ENCODE measurements around the gene P3R3URF.
A peak's percentile ranks its signal among the peaks of the same experiment; 100 is the strongest.

The P3R3URF gene

GRCh38 chr1:46172321-46172720 lies 4.0 kb downstream of the P3R3URF start:
- no peak for DNase-seq (ENCODE audit: low read depth, low spot score)

DNA sequence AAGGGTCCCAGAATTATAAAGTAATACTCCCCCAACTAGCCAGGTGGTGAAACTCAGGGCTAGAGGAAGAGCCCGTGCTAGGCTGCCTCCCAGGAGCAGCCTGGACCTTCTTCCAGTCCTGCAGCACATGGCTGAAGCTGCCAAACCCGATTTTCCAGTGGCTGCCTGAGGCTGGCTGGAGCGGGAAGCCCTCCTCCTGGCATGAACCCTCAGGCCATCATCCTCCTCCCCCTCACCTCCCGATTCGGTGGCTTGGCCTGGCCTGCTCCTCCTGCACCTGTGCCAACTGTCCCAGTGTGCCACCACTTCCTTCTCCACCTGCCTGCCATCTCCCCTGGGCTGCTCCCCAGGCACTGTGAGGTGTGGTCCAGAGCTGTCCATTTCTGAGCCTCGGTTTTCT lies 4.4 kb downstream of the P3R3URF start:
- no peak for DNase-seq (ENCODE audit: low read depth, low spot score)

DNA sequence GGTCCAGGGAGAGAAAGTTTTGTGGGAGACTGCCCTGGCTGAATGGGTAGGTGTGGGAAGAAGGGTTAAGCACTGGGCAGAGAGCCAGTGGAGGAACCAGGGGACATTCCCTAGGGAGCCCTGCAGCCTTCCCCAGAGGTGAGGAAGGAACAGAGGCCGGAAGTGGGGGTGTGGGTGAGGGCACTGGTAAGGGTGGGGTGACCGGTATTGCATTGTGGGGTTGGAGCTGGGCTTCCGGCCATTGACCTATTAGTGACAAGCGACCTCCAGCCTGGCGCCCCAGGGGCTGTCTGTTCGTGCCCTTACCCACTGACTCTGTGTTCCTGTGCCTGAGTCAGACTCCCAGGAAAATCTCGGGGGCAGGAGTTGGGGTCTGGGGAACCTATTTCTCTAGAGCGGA lies 4.9 kb downstream of the P3R3URF start:
- DNase-seq (ENCODE audit: low read depth, low spot score), result no peak

DNA sequence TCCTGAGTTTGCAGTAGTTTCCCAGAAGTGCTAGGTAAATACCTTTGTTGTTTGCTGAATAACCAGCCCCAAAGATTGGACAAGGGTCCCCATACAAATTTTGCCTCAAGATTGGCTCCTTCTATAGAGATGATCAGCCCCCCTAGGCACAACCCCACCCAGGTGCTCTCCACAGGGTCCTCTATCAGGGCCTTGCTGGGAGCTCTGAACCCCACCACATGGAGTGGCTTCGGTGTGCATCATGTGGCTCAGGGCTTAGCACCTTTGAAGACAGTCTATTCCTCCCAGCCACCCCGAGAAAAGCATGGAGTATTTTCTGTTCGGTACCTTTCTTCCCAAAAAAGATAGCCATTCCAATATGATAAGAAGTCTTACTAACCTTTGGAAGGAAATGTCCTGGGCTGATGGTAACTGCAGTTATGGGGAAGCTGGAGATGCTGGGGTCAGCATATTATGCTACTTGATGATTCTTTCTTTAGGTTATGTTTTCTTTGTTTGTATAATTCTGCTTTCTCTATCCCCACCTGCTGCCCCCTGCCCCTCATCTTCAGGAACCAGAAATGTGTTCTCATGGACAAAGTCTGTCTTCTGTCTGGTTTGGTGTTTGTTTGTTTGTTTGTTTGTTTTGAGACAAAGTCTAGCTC lies 6.4 kb downstream of the P3R3URF start:
- no peak for DNase-seq (ENCODE audit: low read depth, low spot score)

DNA sequence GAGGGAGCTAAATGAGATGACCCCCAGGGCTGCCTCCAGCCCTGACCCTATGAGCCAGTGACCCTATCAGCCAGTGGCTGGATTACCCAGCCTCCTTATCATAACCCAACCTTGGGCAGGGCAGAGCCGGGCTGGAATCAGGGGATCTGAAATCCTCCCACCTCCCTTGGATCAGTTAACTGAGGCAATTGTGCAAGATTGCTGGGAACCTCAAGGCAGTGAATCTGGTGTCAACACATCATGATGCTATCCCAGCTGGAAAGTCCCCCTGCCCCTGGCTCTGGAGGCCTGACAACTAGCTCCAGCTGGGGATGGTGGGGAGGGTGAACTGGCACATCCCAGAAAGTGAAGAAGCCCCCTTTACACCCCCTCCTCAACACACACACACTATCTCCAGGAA lies 7.8 kb downstream of the P3R3URF start:
- DNase-seq (ENCODE audit: low read depth, low spot score), result no peak

- no peak for DNase-seq (ENCODE audit: low read depth, low spot score)
Observed at GRCh38 chr1:46166521-46167462, 9.5 kb downstream of the P3R3URF start.

- no peak for DNase-seq (ENCODE audit: low read depth, low spot score)
Observed at GRCh38 chr1:46160212-46160611, 16.1 kb downstream of the P3R3URF start.

DNA sequence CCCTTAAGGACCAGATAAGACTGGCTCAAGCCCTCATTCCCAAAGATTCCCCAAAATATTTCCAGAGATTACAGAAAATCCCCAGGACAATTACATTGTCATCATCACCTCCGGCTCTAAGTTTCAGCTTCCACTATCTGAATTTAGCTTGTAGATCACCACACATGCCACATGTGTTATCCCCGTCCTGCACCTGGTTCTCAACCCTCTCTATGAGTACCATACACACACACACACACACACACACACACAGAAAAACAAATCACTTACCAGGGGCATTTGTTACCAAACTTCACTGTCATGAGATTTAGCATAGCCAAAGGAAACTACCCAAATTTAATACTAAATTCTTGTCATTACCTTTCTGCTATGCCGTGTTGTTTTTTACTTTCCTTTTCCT lies 16.8 kb downstream of the P3R3URF start:
- DNase-seq (ENCODE audit: low read depth, low spot score), result no peak

DNA sequence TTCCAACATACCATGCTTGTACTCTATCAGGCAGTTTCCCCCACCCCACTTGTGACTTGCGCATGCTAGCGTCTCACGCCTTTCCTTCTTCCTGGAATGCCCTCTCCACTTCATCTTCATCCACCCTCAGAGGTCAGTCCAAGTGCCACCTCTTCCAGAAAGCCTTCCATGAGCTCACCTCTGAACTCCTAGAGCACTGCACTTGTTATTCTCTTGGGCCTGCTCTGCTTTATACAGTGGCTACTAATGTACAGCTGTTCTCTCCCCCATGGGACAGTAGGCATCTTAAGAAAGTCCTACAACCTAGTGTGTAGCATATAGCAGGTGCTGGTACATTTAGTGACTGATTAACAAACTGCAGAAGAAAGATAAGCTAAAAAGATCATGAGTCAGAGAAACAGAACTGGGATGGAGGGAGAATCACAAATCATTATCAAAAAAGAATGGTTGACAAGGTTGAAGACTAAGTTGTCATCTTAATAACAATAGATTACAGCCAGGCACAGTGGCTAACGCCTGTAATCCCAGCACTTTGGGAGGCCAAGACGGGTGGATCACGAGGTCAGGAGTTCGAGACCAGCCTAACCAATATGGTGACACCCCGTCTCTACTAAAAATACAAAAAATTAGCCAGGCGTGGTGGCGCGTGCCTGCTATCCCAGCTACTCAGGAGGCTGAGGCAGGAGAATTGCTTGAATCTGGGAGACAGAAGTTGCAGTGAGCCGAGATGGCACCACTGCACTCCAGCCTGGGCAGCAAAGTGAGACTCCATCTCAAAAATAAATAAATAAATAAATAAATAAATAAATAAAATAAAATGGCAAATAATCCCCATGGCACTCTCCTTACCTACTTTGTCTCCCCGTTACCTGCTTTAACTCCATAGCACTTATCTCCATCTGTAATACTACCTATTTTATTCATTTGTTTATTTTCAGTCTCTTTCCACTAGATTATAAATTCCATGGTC lies 17.7 kb downstream of the P3R3URF start:
- DNase-seq (ENCODE audit: low read depth, low spot score), result no peak

GRCh38 chr1:46157916-46158311 lies 18.4 kb downstream of the P3R3URF start:
- no peak for DNase-seq (ENCODE audit: low read depth, low spot score)

DNA sequence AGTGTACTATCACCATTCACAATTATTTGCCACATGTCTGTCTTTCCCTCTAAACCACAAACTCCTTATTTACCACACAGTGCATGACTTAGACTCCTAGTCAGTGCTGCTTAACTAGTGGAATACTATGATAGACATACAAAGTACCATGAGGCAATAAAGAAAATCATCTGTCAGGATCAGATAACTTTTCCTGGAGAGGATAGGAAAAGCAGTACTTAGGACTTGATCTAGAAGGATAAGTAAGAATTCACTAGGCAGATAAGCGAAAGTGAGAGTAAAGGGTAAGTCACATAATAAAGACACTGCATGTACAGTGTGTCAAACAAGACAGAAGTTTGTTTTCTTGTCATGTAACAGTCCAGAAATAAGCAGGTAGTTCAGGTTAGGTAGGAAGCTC lies 22.6 kb downstream of the P3R3URF start:
- no peak for DNase-seq (ENCODE audit: low read depth, low spot score)

- DNase-seq (ENCODE audit: low read depth, low spot score), result no peak
Observed at GRCh38 chr1:46153228-46153627, 23.1 kb downstream of the P3R3URF start.

DNA sequence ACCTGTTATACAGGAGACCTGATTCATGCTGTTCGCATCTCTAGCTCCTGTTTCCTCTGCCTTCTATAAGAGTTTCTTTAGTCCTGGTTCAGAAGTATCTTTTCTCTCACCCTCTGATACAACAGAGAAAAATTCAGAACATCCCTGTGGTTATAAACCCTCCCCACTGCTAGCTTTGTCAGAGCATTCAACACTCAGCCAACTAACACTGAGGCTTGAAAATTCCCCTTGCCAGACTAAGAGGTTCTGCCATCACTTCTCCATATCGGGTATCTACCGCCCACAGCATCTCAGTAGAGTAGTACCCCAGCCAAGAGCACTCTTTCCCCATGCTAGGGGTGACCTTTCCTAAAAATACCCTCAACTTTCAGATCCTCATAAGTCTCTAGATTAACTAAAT lies 24.3 kb downstream of the P3R3URF start:
- DNase-seq (ENCODE audit: low read depth, low spot score), result no peak

GRCh38 chr1:46150085-46150484 lies 26.2 kb downstream of the P3R3URF start:
- DNase-seq (ENCODE audit: low read depth, low spot score), result no peak

GRCh38 chr1:46148318-46148717 lies 28.0 kb downstream of the P3R3URF start:
- DNase-seq (ENCODE audit: low read depth, low spot score), result no peak

- peak; percentile 58 for DNase-seq (ENCODE audit: low read depth, low spot score)
Observed at GRCh38 chr1:46137916-46138315, 38.4 kb downstream of the P3R3URF start.

- no peak for DNase-seq (ENCODE audit: low read depth, low spot score)
Observed at GRCh38 chr1:46136711-46137110, 39.6 kb downstream of the P3R3URF start.

- DNase-seq (ENCODE audit: low read depth, low spot score), result no peak
Observed at GRCh38 chr1:46134660-46135331, 41.5 kb downstream of the P3R3URF start.

DNA sequence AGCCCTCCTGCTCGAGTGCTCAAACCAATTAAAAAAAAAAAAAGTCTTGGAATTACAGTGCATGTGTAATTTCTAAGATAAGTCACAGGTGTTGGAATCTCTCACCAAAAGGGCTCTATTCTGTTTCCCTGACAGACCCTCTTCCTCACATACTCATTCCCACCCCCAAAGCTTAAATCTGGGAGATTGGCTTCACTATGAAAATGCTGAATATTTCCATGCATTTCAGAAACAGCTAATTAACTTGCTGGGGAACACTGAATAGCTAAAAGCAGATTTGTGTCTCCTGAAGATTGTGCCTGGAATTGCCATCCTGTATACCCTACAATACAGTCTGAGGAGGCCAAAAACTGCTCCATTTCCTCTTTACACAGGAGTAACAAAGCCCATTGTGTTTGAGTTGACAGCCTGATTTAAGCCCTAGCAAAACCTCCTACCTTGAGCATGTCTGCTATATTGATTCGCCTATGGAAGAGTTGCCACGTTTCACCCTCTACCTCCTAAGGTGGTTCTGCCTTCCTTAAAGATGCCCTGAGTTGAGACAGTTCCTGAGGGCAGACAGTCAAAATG lies 42.4 kb downstream of the P3R3URF start:
- DNase-seq (ENCODE audit: low read depth, low spot score), result no peak

DNA sequence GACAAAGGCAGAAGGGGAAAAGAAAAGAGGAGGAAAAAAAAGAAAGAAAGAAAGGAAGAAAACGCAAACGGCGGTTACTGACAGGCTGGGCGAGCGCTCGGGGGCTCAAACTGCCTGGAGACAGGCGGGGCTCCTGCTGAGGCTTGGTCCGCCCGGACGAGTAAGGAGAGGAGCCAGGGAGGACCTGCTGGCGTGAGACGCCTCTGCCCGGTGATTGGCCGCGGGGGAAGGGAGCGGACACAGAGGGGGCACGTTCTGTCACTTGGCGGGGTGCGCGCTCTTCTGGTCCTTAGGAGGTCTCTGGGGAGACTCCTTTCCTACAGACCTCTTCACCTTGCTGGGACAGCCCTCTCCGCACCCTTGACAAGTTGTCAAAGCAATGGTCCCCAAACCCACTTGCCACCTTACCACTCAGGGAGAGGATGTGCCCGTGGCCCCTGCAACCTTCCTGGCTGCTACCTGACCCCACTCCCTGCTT lies 43.1 kb downstream of the P3R3URF start:
- DNase-seq (ENCODE audit: low read depth, low spot score), result no peak
